ENCODE measurements around the gene PLXNA3. TPM values are rescaled to one million over a fixed set of nuclear protein-coding genes. Genes with fewer than 3 reads are reported as not detected.
A peak's percentile ranks its signal among the peaks of the same experiment; 100 is the strongest.

The PLXNA3 gene
- total RNA-seq, 1 donor from 2014 or later, result 49.0 TPM

DNA sequence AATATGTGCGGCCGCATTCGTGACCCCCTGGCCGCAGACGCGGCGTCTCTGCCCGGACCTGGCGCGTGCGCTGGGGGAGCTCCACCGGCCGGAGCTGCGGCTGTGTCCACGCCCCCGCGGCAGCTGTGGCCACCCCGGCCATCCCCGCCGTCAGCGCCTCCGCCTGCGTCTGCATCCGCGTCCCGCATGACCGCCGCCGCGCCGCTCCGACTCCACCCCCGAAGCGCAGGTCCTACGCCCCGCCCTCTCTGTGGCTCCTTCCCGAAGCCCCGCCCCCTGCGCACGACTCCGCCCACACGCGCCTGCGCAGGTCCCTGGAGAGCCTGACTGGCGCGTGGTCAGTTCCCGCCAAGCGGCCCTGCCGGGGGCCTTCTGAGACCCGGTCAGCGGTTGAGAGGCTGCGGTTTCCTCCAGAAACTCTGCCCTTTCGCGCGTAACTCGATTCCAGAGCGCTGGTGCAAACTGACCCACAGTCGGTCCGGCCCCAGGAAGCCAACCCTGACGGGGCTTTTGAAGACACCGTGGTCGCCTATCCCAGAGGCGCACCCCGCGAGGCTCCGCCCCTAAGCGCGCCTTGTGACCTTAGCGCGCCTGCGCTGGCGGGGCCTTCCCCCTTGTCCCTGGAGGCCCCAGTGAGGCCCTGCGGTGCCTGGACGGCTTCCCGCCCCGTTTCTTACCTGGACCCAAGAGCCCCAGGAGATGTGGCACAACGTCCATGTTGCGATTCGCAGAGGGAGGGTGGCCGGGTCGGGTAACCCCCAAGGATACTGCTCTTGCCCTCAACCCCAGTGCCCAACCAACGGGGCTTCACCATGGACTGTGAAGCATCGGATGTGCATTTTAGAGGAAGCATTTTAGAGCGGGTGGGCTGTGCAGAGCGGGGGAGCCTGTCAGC lies 20.9 kb downstream of the PLXNA3 start, which contains the start of gene LAGE3:
Gene LAGE3 (minus strand): TSS at position 554 of the 895 bp plus-strand sequence. CDS start 366 bp downstream, at position 188.
- Histone ChIP-seq H3K36me3 (no peaks in the 10 kb centered on the region), H3K9me3 (no peaks in the 10 kb centered on the region), H3K27me3 (no peaks in the 10 kb centered on the region), H3K4me1 (no peaks in the 10 kb centered on the region), H3K27ac (peak within 1 kb of the TSS; percentile 80), H3K4me3 (peak within 1 kb of the TSS; percentile 51)
- intact Hi-C loops (cut with DNase I), result no loop called here
- TF ChIP-seq, protein P1, sequence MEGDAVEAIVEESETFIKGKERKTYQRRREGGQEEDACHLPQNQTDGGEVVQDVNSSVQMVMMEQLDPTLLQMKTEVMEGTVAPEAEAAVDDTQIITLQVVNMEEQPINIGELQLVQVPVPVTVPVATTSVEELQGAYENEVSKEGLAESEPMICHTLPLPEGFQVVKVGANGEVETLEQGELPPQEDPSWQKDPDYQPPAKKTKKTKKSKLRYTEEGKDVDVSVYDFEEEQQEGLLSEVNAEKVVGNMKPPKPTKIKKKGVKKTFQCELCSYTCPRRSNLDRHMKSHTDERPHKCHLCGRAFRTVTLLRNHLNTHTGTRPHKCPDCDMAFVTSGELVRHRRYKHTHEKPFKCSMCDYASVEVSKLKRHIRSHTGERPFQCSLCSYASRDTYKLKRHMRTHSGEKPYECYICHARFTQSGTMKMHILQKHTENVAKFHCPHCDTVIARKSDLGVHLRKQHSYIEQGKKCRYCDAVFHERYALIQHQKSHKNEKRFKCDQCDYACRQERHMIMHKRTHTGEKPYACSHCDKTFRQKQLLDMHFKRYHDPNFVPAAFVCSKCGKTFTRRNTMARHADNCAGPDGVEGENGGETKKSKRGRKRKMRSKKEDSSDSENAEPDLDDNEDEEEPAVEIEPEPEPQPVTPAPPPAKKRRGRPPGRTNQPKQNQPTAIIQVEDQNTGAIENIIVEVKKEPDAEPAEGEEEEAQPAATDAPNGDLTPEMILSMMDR (IDR thresholded peaks at IDR 0.05), result no peak
- peak; percentile 96 for DNase-seq
- ATAC-seq, result peak; percentile 98

DNA sequence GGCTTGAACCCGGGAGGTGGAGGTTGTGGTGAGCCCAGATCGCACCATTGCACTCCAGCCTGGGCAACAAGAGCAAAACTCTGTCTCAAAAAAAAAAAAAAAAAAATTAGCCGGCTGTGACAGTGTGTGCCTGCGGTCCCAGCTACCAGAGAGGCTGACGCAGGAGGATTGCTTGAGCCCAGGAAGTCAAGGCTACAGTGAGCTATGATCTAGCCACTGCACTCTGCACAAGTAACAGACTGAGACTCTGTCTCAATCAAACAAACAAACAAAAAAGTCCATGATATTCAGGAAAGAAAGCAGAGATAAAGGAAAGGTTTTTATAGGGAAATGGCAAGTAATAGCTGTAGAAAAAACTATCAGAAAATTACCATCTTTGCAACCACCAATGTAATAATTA lies 23.1 kb downstream of the PLXNA3 start:
- Histone ChIP-seq H3K4me3 (no peak overlapping the region), H3K9me3 (no peaks in the 10 kb centered on the region), H3K27ac (no peak overlapping the region), H3K27me3 (no peaks in the 10 kb centered on the region), H3K4me1 (no peaks in the 10 kb centered on the region), H3K36me3 (no peaks in the 10 kb centered on the region)
- TF ChIP-seq, protein P1 (IDR thresholded peaks at IDR 0.05), result no peak
- ATAC-seq (no peak), DNase-seq (no peak)
- intact Hi-C loops (cut with DNase I), result no loop called here

DNA sequence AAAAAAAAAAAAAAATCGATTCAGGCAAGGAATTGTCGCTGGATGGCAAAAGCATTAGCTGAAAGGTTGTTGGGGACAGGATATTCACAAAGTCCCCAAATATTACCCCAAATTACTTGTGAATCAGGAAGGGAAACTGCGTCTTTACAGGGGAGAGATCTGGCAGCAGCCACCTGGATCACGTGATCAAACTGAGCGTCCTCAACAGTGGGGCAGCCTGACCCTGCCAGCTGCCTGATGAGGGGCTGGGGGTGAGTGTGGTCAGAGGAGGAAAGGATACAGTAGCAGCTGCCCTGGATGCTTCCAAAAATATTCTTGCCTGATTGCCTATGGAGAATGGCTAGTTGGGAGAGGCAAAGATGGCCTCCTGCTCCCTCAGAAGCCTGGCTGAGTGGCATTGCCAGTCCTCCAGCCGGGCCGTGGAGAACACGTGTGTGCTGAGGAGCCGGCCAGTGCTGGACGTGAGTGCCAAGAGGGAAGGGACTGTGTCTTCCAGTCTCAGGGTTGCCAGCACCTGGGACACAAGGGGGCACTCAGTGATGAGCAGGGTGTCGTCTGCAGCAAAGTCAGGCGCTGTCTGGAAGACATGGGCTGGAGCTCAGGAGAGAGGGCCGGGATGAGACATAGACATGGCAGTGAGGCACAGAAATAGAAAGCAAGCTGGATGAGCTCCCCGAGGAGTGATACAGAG lies 24.0 kb downstream of the PLXNA3 start:
- ATAC-seq, result no peak
- TF ChIP-seq, protein P1 (IDR thresholded peaks at IDR 0.05), result no peak
- no peak overlapping the region for H3K4me3 ChIP-seq

DNA sequence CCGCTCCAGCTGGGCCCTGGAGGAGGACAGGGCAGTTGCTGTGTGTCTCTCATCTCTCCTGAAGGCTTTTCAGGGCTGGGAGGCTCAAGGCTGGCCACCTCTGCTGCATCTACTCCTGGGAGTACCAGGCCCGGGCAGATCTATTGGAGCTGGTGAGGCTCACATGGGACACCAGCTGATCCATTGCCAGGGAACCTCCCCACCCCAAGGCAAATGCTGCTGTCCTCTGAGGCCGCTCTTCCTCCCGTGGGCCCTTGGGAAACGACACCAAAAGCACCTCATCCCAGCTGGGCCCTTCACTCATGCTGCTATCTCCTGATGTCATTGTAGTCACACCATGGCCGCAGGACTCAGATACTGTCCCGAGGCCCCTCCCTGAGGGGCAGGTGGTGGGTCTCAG lies 24.7 kb downstream of the PLXNA3 start:
- ATAC-seq (no peak), DNase-seq (no peak)
- Histone ChIP-seq H3K4me1 (peaks cover 5% of the 10 kb centered on the region), H3K27ac (no peak overlapping the region), H3K27me3 (no peaks in the 10 kb centered on the region), H3K4me3 (no peak overlapping the region), H3K36me3 (no peaks in the 10 kb centered on the region), H3K9me3 (no peaks in the 10 kb centered on the region)
- TF ChIP-seq, protein P1 (IDR thresholded peaks at IDR 0.05), result no peak
- intact Hi-C loops (cut with DNase I), result no loop called here

More for the DNA sequence above, 24.0 kb downstream of the PLXNA3 start:
- intact Hi-C loops (cut with DNase I), result no loop called here
- no peaks in the 10 kb centered on the region for H3K36me3 ChIP-seq
- DNase-seq, result peak; percentile 41
- H3K27ac ChIP-seq, result no peak overlapping the region
- no peaks in the 10 kb centered on the region for H3K27me3 ChIP-seq
- no peaks in the 10 kb centered on the region for H3K9me3 ChIP-seq
- peaks cover 1% of the 10 kb centered on the region for H3K4me1 ChIP-seq

DNA sequence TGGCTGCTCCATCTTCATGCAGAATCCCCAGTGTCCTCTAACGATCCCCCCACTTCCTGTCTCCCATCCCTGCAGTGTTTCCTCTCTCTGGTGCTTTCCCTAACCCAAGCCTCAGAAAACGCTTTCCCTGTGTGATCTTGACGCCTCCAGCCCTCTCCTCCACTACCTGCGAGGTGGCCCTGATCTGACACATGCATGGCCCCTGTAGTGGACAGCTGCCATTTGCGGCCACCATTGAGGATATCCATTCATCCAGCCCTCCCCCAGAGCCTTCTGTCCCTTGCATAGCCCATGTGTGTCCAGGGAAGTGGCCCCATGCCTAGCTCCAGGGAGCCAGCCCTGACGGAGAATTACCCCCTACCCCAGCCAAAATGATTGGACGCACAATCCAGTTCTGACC lies 25.2 kb downstream of the PLXNA3 start:
- Histone ChIP-seq H3K27ac (no peak overlapping the region), H3K4me3 (no peak overlapping the region), H3K4me1 (peaks cover 5% of the 10 kb centered on the region), H3K9me3 (no peaks in the 10 kb centered on the region), H3K36me3 (no peaks in the 10 kb centered on the region), H3K27me3 (no peaks in the 10 kb centered on the region)
- intact Hi-C loops (cut with DNase I), result no loop called here
- no peak for DNase-seq
- no peak for ATAC-seq
- TF ChIP-seq, protein P1 (IDR thresholded peaks at IDR 0.05), result no peak
